GM12872 (cell line): ENCODE measurements around the gene TRDMT1.

Source experiments
- CTCF ChIP-seq: IDR thresholded peaks from 3 replicates; pipeline ENCODE4 v1.5.1; 2011; ENCODE audit warnings: low read depth, mild to moderate bottlenecking, low read length, moderate library complexity; ENCODE audit not compliant: insufficient read depth

The TRDMT1 gene

GRCh38 chr10:17153321-17153720 is 48.2 kb downstream of the TRDMT1 start:
- TF ChIP-seq CTCF, result no peak

GRCh38 chr10:17151716-17152115 is 49.8 kb downstream of the TRDMT1 start:
- TF ChIP-seq CTCF, result no peak

- TF ChIP-seq CTCF, result no peak
Measured at GRCh38 chr10:17147884-17148489, 53.5 kb downstream of the TRDMT1 start.

- TF ChIP-seq CTCF, result no peak
Measured at GRCh38 chr10:17146892-17147291, 54.6 kb downstream of the TRDMT1 start.

- TF ChIP-seq CTCF, result no peak
Measured at GRCh38 chr10:17145239-17145638, 56.2 kb downstream of the TRDMT1 start.

- no peak for TF ChIP-seq CTCF
Measured at GRCh38 chr10:17144757-17145156, 56.7 kb downstream of the TRDMT1 start.

GRCh38 chr10:17144032-17144431 is 57.4 kb downstream of the TRDMT1 start:
- TF ChIP-seq CTCF, result no peak

GRCh38 chr10:17143055-17143690 is 58.3 kb downstream of the TRDMT1 start:
- TF ChIP-seq CTCF, result no peak
